GM18870 (cell line): ENCODE results near the gene ZCCHC3.
"Not testable (repeated sequence)": the region's sequence is repeated elsewhere in the genome, so short reads cannot be mapped to it uniquely, and the experiment has no call there.

Experiments
- ATAC-seq: cut with Tn5 transposase; IDR thresholded peaks from one replicate; pipeline ENCODE4 v1.9.1; 2021; ENCODE audit warnings: moderate library complexity; ENCODE audit not compliant: unreplicated experiment

Gene ZCCHC3, protein sequence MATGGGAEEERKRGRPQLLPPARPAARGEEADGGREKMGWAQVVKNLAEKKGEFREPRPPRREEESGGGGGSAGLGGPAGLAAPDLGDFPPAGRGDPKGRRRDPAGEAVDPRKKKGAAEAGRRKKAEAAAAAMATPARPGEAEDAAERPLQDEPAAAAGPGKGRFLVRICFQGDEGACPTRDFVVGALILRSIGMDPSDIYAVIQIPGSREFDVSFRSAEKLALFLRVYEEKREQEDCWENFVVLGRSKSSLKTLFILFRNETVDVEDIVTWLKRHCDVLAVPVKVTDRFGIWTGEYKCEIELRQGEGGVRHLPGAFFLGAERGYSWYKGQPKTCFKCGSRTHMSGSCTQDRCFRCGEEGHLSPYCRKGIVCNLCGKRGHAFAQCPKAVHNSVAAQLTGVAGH

DNA sequence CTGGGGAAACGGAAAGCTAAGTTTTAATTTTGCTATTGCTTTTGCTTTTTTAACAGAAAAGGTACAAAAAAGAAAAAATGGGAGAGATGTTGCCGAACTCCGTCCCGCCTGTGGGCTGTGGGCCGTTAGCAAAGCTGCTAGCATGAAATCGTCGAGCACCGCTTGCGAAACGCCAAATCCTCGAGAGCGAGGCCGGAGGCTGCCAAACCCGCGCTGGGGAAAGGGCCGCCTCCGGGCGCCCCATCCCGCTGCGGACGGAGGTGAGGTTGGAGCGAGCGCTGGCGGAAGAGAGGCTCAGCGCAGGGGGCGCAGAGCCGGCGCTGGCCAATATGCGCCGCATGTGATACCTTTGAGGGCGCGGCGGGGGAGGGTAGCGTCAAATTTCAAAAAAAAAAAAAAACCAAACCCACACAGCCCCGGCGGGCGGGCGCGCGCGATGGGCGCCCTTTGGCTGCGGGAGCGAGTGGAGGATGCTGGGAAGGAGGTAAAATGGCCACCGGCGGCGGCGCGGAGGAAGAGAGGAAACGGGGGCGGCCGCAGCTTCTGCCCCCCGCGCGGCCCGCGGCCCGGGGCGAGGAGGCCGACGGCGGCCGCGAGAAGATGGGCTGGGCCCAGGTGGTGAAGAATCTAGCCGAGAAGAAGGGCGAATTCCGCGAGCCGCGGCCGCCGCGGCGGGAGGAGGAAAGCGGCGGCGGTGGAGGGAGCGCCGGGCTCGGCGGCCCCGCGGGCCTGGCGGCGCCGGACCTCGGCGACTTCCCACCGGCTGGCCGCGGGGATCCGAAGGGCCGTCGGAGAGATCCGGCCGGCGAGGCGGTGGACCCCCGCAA is at the start of gene ZCCHC3:
TSS of gene ZCCHC3 (plus strand) at position 473 of the 827 bp plus-strand sequence. CDS start at position 490, 17 bp downstream.
- peak; percentile 59 for ATAC-seq

DNA sequence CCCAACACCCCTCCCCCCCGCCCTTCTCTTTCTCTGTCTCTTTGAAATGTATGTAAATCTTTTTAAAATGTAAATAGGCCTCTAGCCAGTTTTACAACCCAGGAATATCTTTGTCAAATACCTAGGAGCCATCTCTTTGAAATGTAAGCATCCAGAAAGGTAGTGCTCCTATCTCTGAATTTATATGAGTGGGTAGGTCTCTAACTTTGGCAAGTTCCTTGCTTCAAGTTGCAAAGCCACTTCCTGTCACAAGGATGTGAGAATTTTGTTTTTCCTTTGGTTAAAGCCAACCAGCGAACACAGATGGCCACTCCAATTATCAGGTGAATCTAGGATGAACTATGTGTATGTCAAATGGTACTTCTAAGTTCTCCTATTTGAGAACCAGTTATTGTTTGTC is 46.0 kb upstream of the ZCCHC3 start:
- no peak for ATAC-seq

DNA sequence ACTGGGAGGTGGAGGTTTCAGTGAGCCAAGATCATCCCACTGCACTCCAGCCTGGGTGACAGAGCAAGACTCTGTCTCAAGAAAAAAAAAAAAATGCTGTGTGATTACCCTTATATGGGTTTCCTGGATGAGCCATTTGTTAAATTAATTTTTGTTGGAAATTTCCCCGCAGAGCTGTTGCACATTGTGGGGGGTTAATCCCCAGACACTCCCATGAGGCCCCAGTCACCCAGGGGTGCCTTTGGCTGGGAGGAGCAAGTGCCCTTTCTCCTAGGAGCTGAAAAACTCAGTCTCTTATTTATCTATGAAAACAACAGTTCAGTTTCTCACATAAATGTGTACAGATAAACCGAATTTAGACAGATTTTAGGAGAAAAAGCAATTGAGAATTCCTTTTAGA is 44.6 kb upstream of the ZCCHC3 start:
- no peak for ATAC-seq

DNA sequence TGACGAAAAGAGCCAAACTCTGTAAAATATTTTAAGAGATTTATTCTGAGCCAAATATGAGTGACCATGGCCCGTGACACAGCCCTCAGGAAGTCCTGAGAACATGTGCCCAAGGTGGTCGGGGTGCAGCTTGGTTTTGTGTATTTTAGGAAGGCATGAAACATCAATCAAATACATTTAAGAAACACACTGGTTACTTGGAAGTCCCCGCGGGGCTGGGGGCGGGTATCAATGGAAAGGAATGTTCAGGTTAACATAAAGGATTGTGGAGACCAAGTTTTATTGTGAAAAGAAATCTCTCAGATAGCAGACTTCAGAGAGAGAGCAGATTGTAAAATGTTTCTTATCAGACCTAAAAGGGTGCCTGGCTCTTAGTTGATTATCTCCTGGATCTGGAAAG is 43.9 kb upstream of the ZCCHC3 start:
- ATAC-seq: not testable (repeated sequence)

DNA sequence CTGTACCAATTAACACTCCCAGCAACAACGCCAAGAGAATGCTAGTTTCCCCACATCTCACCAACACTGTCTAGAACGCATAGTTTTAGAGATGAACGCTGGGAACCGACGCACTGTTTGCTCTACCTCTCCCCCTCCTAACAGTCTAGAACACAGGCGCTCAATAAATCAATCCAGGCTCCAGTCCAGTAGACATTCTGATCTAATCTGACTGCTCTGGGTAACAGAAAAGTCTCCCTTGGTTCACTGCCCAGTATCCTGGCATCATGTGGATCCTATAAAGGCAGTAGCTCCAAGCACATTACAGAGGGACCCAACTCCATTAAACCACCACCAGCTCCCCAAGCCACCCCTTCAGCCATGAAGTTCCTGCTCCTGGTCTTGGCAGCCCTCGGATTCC is 40.0 kb upstream of the ZCCHC3 start, which contains the start of gene DEFB132:
TSS of gene DEFB132 (plus strand) at position 306 of the 400 bp plus-strand sequence. CDS start at position 361, 55 bp downstream.
- ATAC-seq: no peak

DNA sequence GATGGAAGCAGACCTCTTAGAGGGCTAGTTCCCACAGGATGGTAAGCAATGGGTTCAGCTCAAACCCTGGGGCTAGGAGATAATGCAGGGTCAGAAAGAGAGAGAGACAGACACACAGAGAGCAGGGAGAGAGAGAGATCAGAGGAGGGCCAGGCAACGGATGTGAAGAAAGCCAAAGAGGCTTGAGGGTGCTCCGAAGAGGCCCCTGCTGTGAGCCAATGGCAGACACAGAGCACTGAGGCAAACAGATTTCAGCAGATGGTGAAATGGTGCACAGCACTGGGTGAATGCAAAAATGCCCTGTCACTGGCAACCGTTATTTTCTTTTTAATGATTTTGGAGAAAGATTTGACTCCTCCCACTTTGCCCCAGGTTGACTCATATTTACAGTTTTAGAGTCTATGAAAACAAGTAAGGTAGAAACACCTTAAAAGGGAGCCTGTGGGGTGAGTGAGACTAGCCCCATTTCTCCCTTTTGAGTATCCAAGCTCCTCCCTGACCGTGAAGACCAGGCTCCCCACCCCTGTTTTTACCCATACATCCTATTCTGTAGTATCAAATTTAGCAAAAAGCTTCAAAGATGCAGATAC is 39.0 kb upstream of the ZCCHC3 start:
- no peak for ATAC-seq

DNA sequence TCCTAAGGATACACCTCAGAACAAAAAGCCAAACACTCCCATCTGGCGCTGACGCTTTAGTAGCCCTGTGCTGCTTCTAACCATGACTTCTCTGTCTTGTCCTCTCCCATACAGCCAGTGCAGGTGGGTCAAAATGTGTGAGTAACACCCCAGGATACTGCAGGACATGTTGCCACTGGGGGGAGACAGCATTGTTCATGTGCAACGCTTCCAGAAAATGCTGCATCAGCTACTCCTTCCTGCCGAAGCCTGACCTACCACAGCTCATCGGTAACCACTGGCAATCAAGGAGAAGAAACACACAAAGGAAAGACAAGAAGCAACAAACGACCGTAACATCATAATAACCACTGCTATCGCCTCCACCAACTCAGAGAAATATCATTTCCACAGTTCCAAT is 38.4 kb upstream of the ZCCHC3 start:
- ATAC-seq: no peak

DNA sequence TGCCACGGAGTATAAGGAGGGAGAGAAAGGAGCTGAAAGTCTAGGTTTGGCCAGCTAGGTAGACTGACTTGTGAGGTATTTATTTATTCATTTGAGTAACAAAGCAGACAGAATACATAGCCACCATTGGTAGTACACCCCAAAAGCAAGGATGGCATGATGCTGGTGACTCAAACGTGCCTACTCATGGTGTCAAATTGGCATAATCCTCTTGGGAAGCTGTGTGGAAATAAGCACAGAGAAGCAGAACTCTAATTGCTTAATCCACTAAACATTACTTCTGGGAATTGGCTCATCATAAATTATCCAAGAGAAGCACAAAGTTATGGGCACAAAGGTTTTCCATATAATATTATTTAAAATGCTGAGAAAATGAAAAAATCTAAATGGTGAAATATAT is 37.4 kb upstream of the ZCCHC3 start:
- ATAC-seq: no peak

DNA sequence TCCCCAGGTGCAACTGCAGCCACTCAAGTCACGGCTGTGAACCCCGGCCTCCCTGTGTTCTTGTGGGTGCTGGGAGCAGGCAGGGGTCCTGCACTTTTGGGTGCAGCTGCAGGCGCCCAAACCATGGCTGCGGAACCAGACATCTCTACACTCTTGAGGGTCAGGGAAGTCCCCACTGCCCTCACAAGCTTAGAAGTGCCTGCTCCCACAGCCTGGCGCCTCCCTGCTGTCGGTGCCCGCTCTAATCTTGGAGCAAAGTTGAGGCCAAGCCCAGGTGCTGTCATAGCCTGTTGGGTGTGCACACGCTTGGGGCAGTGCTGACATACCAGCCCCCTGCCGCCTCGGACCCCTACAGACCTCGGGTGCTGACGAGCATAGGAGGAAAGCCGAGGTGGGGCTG is 33.7 kb upstream of the ZCCHC3 start:
- ATAC-seq: no peak

DNA sequence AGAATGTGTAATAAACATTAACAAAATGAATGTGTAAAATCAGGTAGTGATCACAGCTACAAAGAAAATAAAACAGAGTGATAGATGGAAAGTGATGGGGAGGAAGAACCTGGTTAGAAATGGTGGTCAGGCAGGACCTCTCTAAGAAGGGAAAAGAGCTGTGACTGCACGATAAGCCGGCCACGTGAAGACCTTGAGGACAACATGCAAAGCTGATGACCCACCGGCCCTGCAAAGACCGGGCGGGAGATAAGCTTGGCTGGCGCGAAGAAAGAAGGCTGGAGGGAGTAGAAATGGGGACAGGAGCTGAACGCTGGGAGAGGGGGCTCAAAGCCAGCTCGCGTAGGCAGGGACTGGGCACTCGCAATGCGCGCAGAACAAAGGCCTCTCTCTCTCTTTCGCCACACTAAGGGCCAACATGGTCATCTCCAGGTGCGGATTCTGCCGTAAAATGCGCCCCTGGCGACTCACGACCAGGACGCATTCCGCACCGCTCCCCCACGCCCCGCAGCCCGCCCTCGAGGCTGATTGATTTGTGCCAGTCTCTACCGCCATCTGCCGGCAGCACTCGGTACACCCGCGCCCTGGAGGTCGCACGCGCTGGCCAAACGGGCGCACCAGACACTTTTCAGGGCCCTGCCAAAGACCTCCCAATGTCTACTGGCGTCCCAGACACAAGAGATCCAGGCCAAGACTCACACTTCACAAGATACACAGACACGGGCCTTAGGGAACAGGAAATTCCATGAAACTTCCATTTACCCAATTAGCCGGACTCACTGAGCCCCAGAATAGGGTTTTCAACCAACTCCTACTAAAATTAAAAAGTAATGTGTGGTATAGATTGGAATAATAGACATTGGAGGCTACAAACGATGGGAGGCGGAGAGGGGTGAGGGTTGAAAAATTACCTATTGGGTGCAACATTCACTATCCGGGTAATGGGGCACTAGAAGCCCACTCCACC is 30.5 kb upstream of the ZCCHC3 start:
- peak; percentile 68 for ATAC-seq

DNA sequence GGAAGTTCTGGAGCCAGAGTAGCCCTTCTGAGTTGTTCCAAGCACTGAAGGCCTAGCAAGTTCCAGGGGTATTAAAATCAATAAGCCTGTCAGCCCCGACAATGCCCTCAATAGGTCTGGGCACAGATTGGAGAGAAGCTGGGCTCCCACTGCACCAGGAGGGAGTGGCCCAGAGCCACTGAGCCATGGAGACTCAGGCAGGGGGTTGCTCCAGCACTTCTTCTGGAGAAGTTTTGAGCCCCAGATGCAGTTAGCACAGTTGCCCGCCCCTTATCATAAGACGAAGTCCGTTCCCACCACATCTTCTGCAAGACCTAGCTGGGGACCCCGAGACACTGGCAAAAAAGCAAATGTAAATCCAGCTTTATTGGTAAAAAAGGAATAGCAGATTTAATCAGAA is 26.9 kb upstream of the ZCCHC3 start:
- no peak for ATAC-seq

DNA sequence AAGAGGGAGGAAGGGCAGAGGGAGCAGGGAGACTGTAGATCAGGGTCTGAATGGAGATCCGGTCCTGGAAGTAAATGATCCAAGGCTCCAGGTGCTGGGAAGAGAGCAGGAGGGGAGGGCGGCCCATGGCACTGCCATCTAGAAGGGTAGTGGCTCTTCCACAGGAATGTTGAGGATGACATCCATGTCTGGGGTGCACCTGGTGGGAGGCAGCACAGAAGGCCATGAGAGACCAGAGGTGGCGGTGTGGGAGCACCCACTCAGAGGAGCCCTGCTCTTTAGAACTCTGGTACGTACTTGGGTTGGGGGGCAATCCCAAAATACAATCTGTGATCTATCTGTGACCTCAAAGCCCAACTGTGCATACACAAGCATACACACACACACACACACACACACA is 26.3 kb upstream of the ZCCHC3 start:
- ATAC-seq: no peak

DNA sequence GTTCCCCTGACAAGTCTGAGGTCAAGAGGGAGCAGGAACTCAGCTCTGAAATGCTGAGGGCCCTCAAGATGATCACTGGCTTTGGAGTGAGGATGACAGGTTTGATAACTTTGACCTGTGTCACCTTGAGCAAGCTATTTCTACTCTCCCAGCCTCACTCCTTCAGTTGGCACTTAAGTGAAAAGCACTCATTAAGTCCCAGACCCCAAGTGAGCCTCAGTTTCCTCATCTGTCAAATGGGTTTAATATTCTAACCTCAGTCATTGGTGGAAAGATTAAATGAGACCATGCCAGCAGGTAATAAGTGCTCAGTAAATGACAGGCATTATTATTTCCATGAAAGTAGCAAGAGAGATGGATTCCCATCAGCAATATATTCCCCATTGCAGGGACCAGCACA is 25.8 kb upstream of the ZCCHC3 start:
- ATAC-seq: no peak

DNA sequence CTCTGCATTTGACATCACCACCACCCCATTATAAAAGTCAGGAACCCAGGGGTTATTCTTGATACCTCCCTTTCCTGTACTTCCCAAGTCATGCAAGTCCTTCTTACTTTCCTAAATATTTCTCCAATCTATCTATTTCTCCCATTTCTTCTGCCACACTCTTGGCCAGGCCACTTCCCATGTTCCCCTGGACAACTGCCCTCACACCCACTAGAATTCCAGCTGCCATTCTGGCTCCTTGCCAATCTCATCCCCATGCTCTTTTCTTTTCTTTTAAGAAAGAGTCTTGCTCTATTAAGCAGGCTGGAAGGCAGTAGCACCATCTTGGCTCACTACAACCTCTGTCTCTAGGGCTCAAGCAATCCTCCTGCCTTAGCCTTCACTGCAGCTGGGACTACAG is 24.7 kb upstream of the ZCCHC3 start:
- no peak for ATAC-seq

DNA sequence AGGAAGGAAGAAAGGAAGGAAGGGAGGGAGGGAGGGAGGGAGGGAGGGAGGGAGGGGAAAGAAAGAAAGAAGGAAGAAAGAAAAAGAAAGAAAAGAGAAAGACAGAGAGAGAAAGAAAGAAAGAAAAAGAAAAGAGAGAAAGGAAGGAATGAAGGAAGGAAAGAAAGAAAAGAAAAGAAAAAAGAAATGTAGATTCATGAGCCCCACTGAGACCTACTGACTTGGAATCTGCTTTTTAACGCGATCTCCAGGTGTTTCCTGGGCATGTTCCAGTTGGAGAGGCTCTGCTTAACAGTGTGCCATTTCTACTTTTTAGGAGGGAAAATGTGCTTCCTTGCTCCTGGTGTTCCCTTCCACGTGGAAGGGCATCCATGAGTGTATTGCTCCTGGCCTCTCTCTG is 23.5 kb upstream of the ZCCHC3 start:
- ATAC-seq: no peak

DNA sequence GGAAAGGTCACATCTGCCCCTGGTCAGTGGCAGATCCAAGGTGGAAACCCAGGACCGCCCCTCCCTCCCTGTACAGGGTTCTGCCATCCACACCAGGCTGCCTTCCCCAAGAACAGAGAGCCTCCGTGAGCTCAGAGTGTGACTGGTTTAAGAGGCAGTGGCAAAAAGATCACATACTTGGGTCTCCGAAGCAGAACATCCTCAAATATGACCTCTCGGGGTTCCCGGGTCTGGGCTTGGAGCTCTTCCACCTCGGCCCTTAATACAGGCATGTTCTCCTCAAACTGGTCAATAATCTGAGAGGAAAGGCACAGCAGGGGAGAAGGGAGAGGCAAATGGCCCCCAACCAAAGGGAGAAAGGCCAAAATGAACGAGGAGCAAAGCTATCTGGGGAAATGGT is 21.6 kb upstream of the ZCCHC3 start:
- no peak for ATAC-seq

DNA sequence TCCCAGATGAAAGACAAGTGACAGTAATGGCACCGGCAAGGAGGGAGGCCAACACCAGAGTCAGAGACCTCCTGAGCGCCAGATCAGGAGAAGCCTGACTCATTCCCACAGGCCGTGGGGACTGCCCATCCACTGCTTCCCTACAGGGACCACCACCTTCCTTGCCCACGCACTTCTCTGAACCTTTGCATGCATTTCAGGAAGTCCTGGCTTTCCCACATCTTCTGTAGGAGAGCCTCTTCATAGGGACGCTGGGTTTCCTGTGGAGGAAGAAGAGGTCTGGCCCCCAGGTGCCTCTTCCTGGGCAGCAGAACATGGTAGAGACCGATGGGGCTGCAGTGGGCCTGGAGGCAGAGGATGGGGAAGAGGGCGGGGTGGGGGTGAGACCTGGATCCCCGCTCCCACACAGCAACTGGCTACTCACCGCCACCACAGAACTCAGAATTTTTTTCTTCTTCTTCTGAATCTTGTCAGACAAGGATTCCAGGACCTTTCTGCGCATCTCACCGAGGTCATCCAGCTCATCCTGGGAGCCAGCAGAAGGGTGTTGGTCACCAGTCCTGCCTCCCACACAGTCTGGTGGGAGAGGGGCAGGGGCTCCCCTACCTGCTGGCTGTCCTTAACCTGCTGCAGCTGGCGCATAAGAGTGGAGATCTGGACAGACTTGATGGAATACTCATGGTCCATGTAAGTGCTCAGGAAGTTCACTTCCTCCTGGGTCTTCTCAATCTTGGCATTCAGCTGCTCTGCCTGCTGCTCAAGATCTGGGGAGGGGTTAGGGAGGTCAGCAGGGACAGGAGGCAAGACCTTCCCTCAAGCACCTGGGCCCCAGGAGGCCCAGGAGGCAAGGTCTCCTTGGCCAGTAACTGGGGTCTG is 20.5 kb upstream of the ZCCHC3 start:
- ATAC-seq: no peak

DNA sequence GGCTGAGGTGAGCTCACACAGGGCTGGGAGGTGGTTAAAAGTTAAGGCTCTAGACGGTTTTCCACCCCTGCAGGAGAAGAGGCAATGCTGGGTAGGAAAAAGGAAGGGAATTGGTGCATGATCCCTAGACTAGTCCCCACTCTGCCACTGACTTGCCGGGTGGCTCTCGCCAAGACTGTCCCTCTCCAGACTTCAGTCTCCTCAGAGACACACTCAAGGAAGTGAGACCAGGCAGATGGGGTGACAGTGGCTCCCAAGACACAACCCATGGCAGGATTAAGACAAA is 19.9 kb upstream of the ZCCHC3 start:
- no peak for ATAC-seq

DNA sequence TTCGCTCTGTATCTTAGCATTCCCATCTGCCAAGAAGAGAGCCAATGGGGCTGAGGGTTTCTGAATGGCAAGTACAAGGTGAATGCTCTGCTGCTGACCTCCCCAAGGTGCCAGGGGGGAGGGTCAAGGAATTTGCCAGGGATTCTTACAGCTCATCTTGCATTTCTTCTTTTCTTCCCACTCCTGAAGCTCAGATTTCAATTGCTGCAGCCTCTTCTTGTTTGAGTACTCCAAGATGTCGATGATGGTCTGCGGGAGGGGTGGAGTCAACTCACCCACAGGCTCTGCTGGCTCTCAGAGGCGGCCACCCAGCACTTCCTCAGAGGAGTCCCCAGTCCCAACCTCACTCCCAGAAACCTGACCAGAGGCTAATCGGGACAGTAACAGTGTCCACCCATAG is 19.2 kb upstream of the ZCCHC3 start:
- ATAC-seq: no peak
